Measurements from ENCODE around the gene ZNF609. TPM values are rescaled to one million over a fixed set of nuclear protein-coding genes. Genes with fewer than 3 reads are reported as not detected.

Gene ZNF609
- total RNA-seq, 4 donors from 2014 or later: 10.3 to 16.5 (median 12.4) TPM

- ATAC-seq (no peak), DNase-seq (no peak)
- in situ Hi-C loops (cut with MboI; ENCODE audit: low sequenced_read_pairs in 4 of 4): no loop called here
- Histone ChIP-seq H3K4me3 (no peak overlapping the region), H3K27ac (no peak overlapping the region), H3K4me1 (no peaks in the 10 kb centered on the region), H3K36me3 (no peaks in the 10 kb centered on the region), H3K27me3 (no peaks in the 10 kb centered on the region), H3K9me3 (peaks cover 0 to 7% (median 0%) of the 10 kb centered on the region in 3 donors)
- intact Hi-C loops (cut with DNase I; ENCODE audit: low total_unique reads): no loop called here
- TF ChIP-seq POLR2A (IDR thresholded peaks at IDR 0.05): no peak
- TF ChIP-seq, protein P1, sequence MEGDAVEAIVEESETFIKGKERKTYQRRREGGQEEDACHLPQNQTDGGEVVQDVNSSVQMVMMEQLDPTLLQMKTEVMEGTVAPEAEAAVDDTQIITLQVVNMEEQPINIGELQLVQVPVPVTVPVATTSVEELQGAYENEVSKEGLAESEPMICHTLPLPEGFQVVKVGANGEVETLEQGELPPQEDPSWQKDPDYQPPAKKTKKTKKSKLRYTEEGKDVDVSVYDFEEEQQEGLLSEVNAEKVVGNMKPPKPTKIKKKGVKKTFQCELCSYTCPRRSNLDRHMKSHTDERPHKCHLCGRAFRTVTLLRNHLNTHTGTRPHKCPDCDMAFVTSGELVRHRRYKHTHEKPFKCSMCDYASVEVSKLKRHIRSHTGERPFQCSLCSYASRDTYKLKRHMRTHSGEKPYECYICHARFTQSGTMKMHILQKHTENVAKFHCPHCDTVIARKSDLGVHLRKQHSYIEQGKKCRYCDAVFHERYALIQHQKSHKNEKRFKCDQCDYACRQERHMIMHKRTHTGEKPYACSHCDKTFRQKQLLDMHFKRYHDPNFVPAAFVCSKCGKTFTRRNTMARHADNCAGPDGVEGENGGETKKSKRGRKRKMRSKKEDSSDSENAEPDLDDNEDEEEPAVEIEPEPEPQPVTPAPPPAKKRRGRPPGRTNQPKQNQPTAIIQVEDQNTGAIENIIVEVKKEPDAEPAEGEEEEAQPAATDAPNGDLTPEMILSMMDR (IDR thresholded peaks at IDR 0.05 in 4 of 5, conservative IDR thresholded peaks at IDR 0.05 in 1 of 5): no peak
These were observed 120.5 kb downstream of the ZNF609 start for GRCh38 chr15:64580696-64581407.

GRCh38 chr15:64581408-64581761 lies 121.0 kb downstream of the ZNF609 start:
- no peak overlapping the region for H3K27ac ChIP-seq
- intact Hi-C loops (cut with DNase I; ENCODE audit: low total_unique reads) (no loop called here), in situ Hi-C loops (cut with MboI; ENCODE audit: low sequenced_read_pairs in 4 of 4) (no loop called here)
- ATAC-seq (no peak), DNase-seq (no peak)
- H3K4me1 ChIP-seq: no peaks in the 10 kb centered on the region
- no peak overlapping the region for H3K4me3 ChIP-seq
- H3K36me3 ChIP-seq: no peaks in the 10 kb centered on the region
- H3K27me3 ChIP-seq: no peaks in the 10 kb centered on the region
- peaks cover 0 to 7% (median 0%) of the 10 kb centered on the region in 3 donors for H3K9me3 ChIP-seq
- no peak for TF ChIP-seq POLR2A (IDR thresholded peaks at IDR 0.05)
- TF ChIP-seq, protein P1 (IDR thresholded peaks at IDR 0.05 in 4 of 5, conservative IDR thresholded peaks at IDR 0.05 in 1 of 5): no peak

GRCh38 chr15:64582202-64582601 lies 121.8 kb downstream of the ZNF609 start:
- H3K4me1 ChIP-seq: peaks cover 0 to 4% of the 10 kb centered on the region in 2 donors
- ATAC-seq (no peak), DNase-seq (no peak)
- in situ Hi-C loops (cut with MboI; ENCODE audit: low sequenced_read_pairs in 4 of 4) (no loop called here), intact Hi-C loops (cut with DNase I; ENCODE audit: low total_unique reads) (no loop called here)
- peaks cover 0 to 7% (median 0%) of the 10 kb centered on the region in 3 donors for H3K9me3 ChIP-seq
- no peak overlapping the region for H3K27ac ChIP-seq
- H3K36me3 ChIP-seq: no peaks in the 10 kb centered on the region
- no peak overlapping the region for H3K4me3 ChIP-seq
- H3K27me3 ChIP-seq: no peaks in the 10 kb centered on the region
- no peak for TF ChIP-seq POLR2A (IDR thresholded peaks at IDR 0.05)
- TF ChIP-seq, protein P1 (IDR thresholded peaks at IDR 0.05 in 4 of 5, conservative IDR thresholded peaks at IDR 0.05 in 1 of 5): no peak

- TF ChIP-seq, protein P1 (IDR thresholded peaks at IDR 0.05 in 4 of 5, conservative IDR thresholded peaks at IDR 0.05 in 1 of 5): no peak
- no peak for TF ChIP-seq POLR2A (IDR thresholded peaks at IDR 0.05)
- in situ Hi-C loops (cut with MboI; ENCODE audit: low sequenced_read_pairs in 4 of 4): no loop called here
- DNase-seq (no peak), ATAC-seq (no peak)
- intact Hi-C loops (cut with DNase I; ENCODE audit: low total_unique reads): no loop called here
- Histone ChIP-seq H3K27me3 (no peaks in the 10 kb centered on the region), H3K36me3 (no peaks in the 10 kb centered on the region), H3K27ac (no peak overlapping the region), H3K4me1 (peaks cover 0 to 5% of the 10 kb centered on the region in 2 donors), H3K4me3 (no peak overlapping the region), H3K9me3 (peaks cover 0 to 7% (median 0%) of the 10 kb centered on the region in 3 donors)
These were observed 123.1 kb downstream of the ZNF609 start for GRCh38 chr15:64583519-64583918.

Data from gastrocnemius medialis (tissue), 4 donors.